GM19193 (cell line): ENCODE results near the gene DLK1.

Experiments
- POLR2A ChIP-seq: IDR thresholded peaks from 4 replicates; pipeline ENCODE4 v1.6.1; 2011; ENCODE audit not compliant: insufficient read depth, insufficient read length; ENCODE audit errors: extremely low read depth

DLK1 gene

GRCh38 chr14:100787659-100788058, 61.0 kb downstream of the DLK1 start:
- no peak for TF ChIP-seq POLR2A
